Measurements from ENCODE around the gene OPN1SW.

OPN1SW gene

DNA sequence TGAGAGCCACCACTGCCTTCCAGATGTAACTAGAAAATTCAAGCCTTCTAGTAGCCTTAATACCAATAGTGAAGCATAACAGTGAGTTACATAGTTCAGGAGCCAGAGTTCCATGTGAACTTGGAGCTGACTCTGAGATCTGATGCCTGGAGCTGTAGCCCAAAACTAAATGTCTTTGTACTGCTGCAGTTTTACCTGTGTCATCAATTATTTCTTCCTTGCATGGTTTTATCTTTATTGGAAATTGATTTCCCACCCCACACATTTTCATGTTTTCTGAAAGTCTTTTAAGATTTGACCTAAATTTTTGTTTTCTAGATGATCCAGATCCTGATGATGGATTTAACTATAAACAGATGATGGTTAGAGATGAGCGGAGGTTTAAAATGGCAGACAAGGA, 17.0 kb downstream of the OPN1SW start:
- no peak for ATAC-seq

GRCh38 chr7:128757203-128757602, 18.4 kb downstream of the OPN1SW start:
- DNase-seq (no peak), ATAC-seq (no peak)

More for the DNA sequence above, 17.0 kb downstream of the OPN1SW start:
- no peak for DNase-seq

DNA sequence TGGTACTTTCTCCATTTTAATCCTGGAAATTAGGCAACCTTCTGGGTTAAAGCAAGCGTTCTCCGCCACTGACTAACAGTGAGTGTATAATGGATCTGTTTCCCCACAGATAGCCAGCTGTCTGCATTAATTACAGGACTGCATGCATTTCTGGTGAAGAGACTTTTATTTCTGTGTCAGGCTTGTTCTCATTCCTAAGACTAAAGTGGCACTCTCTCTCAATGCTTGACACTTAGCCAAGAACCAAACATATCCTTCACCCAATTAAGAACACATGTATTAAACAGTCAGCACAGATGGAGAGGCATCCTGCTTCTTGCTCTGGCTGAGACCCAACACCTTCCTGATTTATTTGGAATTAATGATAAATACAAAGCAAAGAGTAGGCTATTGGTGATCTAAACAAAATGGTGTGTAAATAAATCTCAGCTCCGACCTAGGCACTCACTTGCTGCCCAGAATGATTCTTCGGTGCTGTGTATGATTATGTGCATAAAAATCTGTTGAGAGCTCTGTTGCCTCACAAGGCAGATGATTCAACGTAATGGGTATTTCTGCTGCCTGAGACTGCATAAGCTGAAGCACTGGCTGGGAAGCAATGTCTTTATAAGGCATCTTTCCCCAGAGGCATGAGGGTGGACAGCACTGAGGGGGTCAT, 19.6 kb downstream of the OPN1SW start:
- DNase-seq (no peak), ATAC-seq (no peak)

GRCh38 chr7:128755075-128755818, 20.3 kb downstream of the OPN1SW start:
- DNase-seq (no peak), ATAC-seq (no peak)

GRCh38 chr7:128752251-128752650, 23.3 kb downstream of the OPN1SW start:
- ATAC-seq, result no peak
- DNase-seq, result no peak

GRCh38 chr7:128747327-128748079, 28.1 kb downstream of the OPN1SW start:
- ATAC-seq (no peak), DNase-seq (no peak)

DNA sequence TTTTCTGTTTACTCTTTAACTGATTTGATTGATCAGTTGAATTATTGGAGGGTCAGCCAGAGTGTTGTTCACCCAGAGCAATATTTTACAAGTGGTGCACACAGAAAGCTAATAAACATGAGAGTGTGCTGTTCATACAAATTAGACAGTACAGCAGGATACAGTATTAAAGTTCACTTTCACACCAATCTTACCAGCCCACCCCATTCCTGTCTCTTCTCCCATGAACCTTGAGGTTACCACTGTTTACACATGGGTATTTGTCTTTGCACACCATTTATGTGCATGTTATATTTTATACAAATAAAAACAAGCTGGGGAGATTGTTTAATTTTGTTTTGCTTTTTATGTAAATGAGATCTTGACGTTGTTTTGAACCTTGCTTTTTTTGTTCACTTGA, 29.9 kb downstream of the OPN1SW start:
- ATAC-seq (no peak), DNase-seq (no peak)

DNA sequence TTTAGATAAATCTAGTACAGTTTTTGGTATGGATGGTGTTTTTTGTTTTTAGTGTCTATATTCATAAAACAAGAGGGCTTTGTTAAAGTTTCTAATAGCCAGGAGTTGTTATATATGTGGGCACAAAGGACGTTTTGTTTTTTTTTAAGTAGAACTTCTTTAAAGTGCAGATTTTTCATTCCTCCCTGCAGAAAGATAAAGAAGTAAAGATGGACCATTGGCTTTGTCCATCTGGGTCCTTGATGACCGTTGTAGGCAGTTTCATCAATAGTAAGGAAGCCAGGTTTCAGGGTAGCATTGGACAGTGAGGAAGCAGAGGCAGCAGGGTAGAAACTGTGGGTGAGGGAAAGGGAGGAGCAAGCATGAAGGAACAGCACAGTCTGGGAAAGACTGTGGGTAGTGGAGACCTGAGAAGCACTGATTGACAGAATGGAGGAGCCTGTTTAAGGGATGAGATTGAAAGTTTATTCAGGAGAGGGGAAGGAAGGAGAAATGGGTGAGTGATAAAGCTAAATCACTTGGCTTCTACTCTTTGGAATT, 31.2 kb downstream of the OPN1SW start:
- ATAC-seq, result no peak
- no peak for DNase-seq

DNA sequence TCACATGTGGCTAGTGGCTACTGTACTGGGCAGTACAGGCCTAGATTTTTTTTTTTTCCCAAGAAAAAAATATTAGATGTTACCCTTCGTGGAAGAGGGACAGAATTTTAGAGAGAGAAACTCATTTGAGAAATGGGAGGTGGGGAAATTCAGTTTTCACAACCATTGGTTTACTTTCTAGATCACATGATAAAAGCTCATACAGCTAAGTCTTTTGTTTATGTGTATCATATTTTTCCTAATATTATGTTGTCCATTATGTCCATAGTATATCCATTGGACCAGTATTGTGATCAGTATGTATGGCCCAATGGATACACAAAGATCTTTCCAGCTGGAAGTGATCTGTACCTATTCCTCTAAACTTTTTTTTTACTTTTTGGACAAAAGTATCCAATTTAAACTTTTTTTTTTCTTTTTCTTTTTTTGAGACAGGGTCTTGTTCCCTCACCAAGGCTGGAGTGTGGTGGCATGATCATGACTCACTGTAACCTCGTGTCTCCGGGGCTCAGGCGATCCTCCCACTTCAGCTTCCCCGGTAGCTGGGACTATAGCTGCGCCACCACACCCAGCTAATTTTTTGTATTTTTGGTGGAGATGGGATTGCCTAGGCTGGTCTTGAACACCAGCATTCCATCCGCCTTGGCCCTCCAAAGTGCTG, 32.4 kb downstream of the OPN1SW start:
- no peak for ATAC-seq
- DNase-seq, result no peak

DNA sequence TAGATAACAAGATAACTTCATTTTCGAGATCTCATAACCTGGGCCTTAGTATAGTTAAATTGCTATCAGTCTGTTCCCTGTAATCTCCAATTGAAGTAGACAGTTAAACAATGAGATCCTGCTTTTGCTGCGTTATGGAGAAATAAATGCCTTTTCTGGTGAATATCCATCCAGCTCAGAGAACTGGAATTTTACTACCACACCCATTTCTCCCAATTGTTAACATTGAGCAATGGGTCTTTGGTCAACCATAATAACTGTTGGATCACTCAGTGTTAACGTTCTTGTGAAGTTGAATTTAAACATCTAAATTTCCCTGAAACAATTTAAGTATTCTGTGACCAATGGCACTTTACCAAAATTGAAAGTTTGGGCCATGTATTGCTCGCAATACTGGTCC, 33.4 kb downstream of the OPN1SW start:
- no peak for DNase-seq
- no peak for ATAC-seq

DNA sequence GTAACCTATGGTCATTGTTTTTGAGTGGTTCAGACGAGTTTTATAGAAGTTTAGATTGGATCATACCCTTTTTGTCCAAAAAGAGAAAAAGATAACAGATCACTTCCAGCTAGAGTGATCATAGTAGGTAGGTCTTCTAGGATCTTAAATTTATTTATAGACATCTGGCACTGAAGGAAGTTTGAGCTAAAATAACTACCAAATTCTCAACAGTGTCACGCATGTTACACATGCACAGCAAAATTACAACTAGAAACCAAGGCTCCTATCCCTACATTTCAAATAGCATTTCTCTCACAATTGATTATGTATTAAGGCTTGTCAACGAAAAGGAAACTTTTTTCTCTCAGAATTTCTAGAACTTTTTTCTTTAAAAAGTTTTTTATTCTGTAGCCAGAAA, 34.1 kb downstream of the OPN1SW start:
- no peak for DNase-seq
- no peak for ATAC-seq

DNA sequence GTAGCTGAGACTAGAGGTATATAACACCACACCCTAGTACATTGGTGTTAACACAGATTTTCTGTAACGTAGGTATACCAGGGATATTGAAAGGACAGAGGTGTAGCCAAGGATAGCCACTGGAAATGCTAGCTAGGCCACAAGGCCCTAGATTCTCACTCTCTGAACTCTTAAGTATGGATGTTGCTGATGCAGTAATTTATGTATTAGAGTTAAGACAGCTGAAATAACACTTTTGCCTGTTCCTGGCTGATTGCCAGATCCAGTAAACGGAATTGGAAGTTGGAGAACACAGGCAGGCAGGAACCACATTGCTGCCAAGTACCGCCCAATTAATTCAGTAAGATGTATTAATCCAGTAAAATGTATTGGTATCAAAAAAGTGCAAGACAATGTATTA, 34.6 kb downstream of the OPN1SW start:
- no peak for ATAC-seq
- DNase-seq, result no peak

- ATAC-seq, result no peak
- DNase-seq, result no peak
Observed at GRCh38 chr7:128739990-128740682, 35.5 kb downstream of the OPN1SW start.

DNA sequence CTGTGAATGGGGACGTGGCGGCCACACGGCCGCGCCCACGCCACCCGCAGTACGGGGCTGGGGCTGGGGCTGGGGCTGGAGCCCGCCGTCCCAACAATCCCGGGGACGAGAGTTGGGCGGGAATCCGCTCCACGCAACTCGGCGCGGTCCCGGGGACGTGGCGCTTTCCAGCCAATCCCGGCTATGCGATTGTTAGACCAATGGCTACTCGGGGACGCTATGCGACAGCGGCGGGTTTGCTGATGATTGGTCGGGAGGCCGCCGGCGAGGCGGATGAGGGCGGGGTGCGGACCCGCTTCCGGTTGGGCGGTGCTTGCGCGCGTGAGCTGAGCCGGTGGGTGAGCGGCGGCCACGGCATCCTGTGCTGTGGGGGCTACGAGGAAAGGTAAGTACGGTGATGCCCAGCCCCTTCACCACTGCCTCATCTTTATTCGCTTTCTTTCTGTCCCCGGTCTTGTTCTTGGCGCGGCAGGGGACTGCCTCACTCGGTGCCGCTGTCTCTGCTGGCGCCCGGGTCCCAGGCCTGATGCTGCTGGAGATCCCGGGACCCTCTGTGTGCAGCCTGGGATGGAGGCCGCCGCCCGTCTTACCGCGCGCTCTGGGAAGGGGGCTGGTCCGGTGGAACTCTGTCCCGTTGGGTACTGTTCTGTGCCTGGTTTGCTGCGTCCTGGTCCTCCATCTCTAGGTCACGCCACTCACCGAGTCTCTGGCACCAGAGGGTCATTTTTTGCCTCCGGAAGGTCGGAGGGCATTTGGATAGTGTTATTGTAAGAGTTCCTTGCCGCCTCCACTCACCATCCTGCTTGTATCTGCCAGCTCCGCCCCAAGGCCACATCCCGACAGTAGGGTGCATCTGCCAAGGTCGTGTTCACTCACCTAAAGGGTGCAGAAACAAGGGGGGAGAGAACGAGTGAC, 36.3 kb downstream of the OPN1SW start, which contains the start of gene CALU:
CALU (plus strand) TSS at position 312 of the 915 bp plus-strand sequence. CDS start 9,225 bp downstream, outside the sequence.
- DNase-seq (peak; percentile 95), ATAC-seq (peak; percentile 98)

- DNase-seq, result no peak
Observed at GRCh38 chr7:128738570-128739047, 37.0 kb downstream of the OPN1SW start.

GRCh38 chr7:128737867-128738385, 37.7 kb downstream of the OPN1SW start:
- no peak for DNase-seq
- ATAC-seq, result no peak

More at GRCh38 chr7:128738570-128739047, 37.0 kb downstream of the OPN1SW start:
- ATAC-seq, result peak; percentile 1

- no peak for ATAC-seq
- DNase-seq, result no peak
Observed at GRCh38 chr7:128737441-128737840, 38.2 kb downstream of the OPN1SW start.

GRCh38 chr7:128735436-128735835, 40.2 kb downstream of the OPN1SW start:
- ATAC-seq (no peak), DNase-seq (no peak)

GRCh38 chr7:128734890-128735289, 40.7 kb downstream of the OPN1SW start:
- no peak for DNase-seq
- no peak for ATAC-seq

DNA sequence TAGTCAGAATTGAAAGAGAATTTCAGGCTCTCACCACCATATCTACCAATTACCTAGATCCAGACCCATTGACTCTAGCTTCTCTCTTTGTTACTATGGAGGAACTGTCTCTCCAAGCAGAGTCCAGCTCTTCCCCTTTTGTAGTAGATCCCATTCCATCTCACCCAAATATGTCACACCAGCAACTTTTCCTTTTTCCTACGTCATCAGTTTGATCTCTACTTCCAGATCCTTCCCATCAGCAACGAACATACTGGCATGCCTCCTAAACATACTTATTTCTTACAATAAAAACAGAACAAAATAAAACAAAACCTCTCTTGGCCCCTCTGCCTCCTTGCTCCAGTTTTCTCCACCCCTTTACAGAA, 42.3 kb downstream of the OPN1SW start:
- DNase-seq (no peak), ATAC-seq (no peak)
